ENCODE data around the gene PAXIP1.
A peak's percentile ranks its signal among the peaks of the same experiment; 100 is the strongest.
"Not testable (repeated sequence)": the region's sequence is repeated elsewhere in the genome, so short reads cannot be mapped to it uniquely, and the experiment has no call there.

The PAXIP1 gene

GRCh38 chr7:154934353-154934952, 68.5 kb downstream of the PAXIP1 start:
- DNase-seq (ENCODE audit: low read depth), result not testable (repeated sequence)

DNA sequence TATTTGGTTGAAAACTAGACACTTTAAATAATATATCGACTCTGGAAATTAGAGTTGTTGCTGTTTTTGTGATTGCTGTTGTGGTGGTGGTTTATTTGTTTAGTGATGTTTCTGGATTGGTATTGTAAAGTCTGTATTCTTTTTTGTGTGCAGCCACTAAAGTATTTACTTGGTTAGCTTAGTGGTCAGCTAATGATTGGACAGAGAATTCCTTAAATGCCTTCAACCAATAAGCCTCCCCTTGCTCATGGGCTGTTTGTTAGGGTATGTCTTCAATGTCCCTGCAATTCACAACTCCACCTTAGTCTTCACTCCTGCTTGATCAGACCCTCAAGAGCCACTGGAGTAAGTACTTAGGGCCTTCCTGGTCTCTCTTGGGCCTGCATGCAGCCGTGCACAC, 71.0 kb downstream of the PAXIP1 start:
- no peak for DNase-seq (ENCODE audit: low read depth)

DNA sequence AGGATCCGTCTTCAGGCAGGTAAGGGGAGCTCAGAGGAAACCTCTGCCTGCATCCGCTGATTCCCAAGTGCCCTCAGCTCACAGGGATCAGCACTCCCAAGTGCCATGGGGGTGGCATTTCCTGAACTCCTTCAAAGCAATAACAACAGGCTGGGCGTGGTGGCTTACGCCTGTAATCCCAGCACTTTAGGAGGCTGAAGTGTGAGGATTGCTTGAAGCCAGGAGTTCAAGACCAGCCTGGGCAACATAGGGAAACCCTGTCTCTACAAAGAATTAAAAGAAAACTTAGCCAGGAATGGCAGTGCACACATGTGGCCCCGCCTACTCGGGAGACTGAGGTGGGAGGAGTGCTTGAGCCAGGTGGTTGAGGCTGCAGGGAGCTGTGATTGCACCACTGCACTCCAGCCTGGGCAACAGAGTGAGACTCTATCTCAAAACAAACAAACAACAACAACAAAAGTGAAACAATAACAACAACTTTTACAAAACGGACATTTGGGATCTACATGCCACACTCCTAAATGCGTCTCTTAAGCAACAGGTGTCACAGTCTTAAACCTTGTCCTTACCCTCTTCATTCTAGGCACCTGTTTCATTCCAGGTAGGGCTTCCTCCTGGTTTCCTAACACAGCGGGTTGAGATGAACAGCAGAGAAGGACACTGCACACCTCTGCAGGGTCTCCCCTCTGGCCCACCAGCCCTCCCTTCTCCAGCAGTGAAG, 73.8 kb downstream of the PAXIP1 start:
- no peak for DNase-seq (ENCODE audit: low read depth)

- DNase-seq (ENCODE audit: low read depth), result peak; percentile 14
Measured at GRCh38 chr7:154928136-154929005, 74.6 kb downstream of the PAXIP1 start.

- peak; percentile 65 for DNase-seq (ENCODE audit: low read depth)
Measured at GRCh38 chr7:154927624-154928125, 75.2 kb downstream of the PAXIP1 start.

GRCh38 chr7:154922472-154922871, 80.5 kb downstream of the PAXIP1 start:
- DNase-seq (ENCODE audit: low read depth), result not testable (repeated sequence)

GRCh38 chr7:154919344-154920225, 83.3 kb downstream of the PAXIP1 start:
- DNase-seq (ENCODE audit: low read depth), result no peak

GRCh38 chr7:154918741-154919140, 84.2 kb downstream of the PAXIP1 start:
- DNase-seq (ENCODE audit: low read depth), result no peak

- DNase-seq (ENCODE audit: low read depth), result no peak
Measured at GRCh38 chr7:154918266-154918665, 84.7 kb downstream of the PAXIP1 start.

GRCh38 chr7:154917808-154918160, 85.1 kb downstream of the PAXIP1 start:
- no peak for DNase-seq (ENCODE audit: low read depth)

DNA sequence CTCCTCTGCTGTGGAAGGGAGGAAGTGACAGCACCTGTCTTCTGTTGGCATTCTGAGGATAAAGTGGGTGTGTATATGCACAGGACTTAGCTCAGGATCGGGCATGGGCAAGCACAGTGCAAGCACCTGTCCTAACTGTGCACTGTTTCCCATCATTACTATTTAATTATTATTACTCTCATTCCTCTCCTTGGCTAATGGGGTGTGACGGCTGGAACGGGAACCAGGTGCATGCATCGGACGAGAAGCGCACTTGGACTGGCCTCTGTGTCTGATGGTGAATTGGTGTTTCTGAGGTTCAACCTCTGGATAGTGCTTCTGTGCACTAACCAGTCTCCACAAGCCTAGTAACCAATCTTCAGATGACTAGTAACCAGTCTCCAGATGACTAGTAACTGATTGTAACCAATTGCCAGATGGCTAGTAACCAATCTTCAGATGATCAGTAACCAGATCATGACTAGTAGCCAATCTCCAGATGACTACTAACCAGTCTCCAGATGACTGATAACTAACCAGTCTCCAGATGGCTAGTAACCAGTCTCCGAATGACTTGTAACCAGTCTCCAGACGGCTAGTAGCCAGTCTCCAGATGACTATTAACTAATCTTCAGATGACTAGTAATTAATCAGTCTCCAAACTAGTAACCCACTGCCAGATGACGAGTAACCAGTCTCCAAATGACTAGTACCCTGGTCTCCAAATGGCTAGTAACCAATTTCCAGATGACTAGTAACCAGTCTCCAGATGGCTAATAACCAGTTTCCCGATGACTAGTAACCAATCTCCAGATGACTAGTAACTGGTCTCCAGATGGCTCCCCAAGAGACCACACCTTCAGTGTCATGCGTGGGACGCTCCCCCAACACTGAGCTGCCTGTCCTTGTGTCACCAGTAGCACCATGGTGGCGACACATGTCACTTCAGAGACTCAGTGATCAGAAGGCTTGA, 85.8 kb downstream of the PAXIP1 start:
- no peak for DNase-seq (ENCODE audit: low read depth)

- no peak for DNase-seq (ENCODE audit: low read depth)
Measured at GRCh38 chr7:154916381-154916780, 86.5 kb downstream of the PAXIP1 start.

GRCh38 chr7:154915600-154915999, 87.3 kb downstream of the PAXIP1 start:
- DNase-seq (ENCODE audit: low read depth), result no peak

- no peak for DNase-seq (ENCODE audit: low read depth)
Measured at GRCh38 chr7:154914996-154915380, 87.9 kb downstream of the PAXIP1 start.

GRCh38 chr7:154914308-154914995, 88.5 kb downstream of the PAXIP1 start:
- DNase-seq (ENCODE audit: low read depth), result no peak

- peak; percentile 90 for DNase-seq (ENCODE audit: low read depth)
Measured at GRCh38 chr7:154913638-154914307, 89.2 kb downstream of the PAXIP1 start.

GRCh38 chr7:154912871-154913637, 89.9 kb downstream of the PAXIP1 start:
- DNase-seq (ENCODE audit: low read depth), result no peak

GRCh38 chr7:154911862-154912455, 91.0 kb downstream of the PAXIP1 start:
- DNase-seq (ENCODE audit: low read depth), result no peak

Data from activated T-cell treated with anti-CD3 and anti-CD28 coated beads for 1 hour (primary cell).